Transverse colon (tissue), 4 donors: ENCODE results near the gene UBAC2. TPM values are rescaled to one million over a fixed set of nuclear protein-coding genes. Genes with fewer than 3 reads are reported as not detected.

Source experiments
- DNase-seq: peaks from one replicate; pipeline ENCODE4 v3.0.0-alpha.2; 2019
- H3K27ac ChIP-seq, 4 donors: fragments of 200-600 bp; sonication (generic); 2 replicates each; pipeline ENCODE4 v1.5.1; 2016 to 2018; ENCODE audit warnings: inconsistent platforms in 4 of 4
- H3K27me3 ChIP-seq: fragments of 200-600 bp; sonication (generic); 2 replicates; pipeline ENCODE4 v1.5.1; 2017; ENCODE audit warnings: inconsistent platforms
- H3K36me3 ChIP-seq, 4 donors: fragments of 200-600 bp; sonication (generic); 2 replicates each; pipeline ENCODE4 v1.5.1; 2017 to 2019; ENCODE audit warnings: inconsistent platforms in 4 of 4
- H3K4me1 ChIP-seq, 4 donors: fragments of 200-600 bp; sonication (generic); 2 replicates each; pipeline ENCODE4 v1.5.1; 2017 to 2020; ENCODE audit warnings: inconsistent platforms in 4 of 4
- H3K4me3 ChIP-seq, 4 donors: fragments of 200-600 bp; sonication (generic); 1 replicate in 1 of 4; 2 replicates in 3 of 4; pipeline versions ENCODE4 v1.5.1 to v1.6.1; 2017 to 2019; ENCODE audit warnings: inconsistent platforms in 4 of 4
- H3K9me3 ChIP-seq, 2 donors: fragments of 200-600 bp; sonication (generic); 2 replicates each; pipeline ENCODE4 v1.5.1; 2017 to 2019; ENCODE audit warnings: inconsistent platforms in 2 of 2
- CTCF ChIP-seq, 5 experiments: fragments of 200-600 bp in 3 of 5; fragments of 450-650 bp in 2 of 5; sonication (generic) in 3 of 5; IDR thresholded peaks; 1 replicate in 2 of 5; 2 replicates in 3 of 5; pipeline ENCODE4 v1.5.1; 2016 to 2017; ENCODE audit warnings: antibody characterized with exemption in 5 of 5, inconsistent platforms in 3 of 5, mild to moderate bottlenecking in 2 of 5, moderate library complexity in 1 of 5
- EP300 ChIP-seq: sonication (generic); formaldehyde crosslinking; IDR thresholded peaks from one replicate; pipeline ENCODE4 v1.6.1; 2017; ENCODE audit warnings: antibody characterized with exemption, low read depth
- POLR2A ChIP-seq: fragments of 450-650 bp; IDR thresholded peaks from one replicate; pipeline ENCODE4 v1.6.1; 2016; ENCODE audit warnings: antibody characterized with exemption, mild to moderate bottlenecking, moderate library complexity
- POLR2AphosphoS5 ChIP-seq, 3 donors: sonication (generic); formaldehyde crosslinking; IDR thresholded peaks; one replicate each; pipeline ENCODE4 v1.6.1; 2016; ENCODE audit warnings: antibody characterized with exemption in 3 of 3
- WGBS, 2 donors: methylation state at CpG; one replicate each; pipeline ENCODE4 v1.1.5; 2018; ENCODE audit warnings: low coverage in 1 of 2; 5-methylcytosine and 5-hydroxymethylcytosine counted together
- in situ Hi-C, 4 donors: fragments of 200-750 bp; cut with MboI; loops; one replicate each; pipeline versions ENCODE4 v1.15.0 to v1.15.1; 2017; ENCODE audit warnings: low sequenced_read_pairs in 3 of 4, low pct_ligation_motif_present in 1 of 4, low pct_unique_long_range_greater_than_20kb in 1 of 4
- intact Hi-C: fragments of 100-400 bp; cut with DNase I; formaldehyde crosslinking; loops from one replicate; pipeline ENCODE4 v1.15.1; 2023; ENCODE audit warnings: low total_unique reads
- total RNA-seq, 4 donors: library from RNA; depleted of rRNA; stranded (reverse); fragments of >200 nt; gene quantifications; one replicate each; pipeline ENCODE4 v1.1.0, GENCODE V29; 2016

Gene UBAC2
- total RNA-seq, 4 donors from 2014 or later = 34.4 to 77.3 (median 66.5) TPM

GRCh38 chr13:99294958-99295357 lies 94.3 kb downstream of the UBAC2 start:
- TF ChIP-seq POLR2AphosphoS5 (IDR thresholded peaks at IDR 0.05) (no peak), CTCF (IDR thresholded peaks at IDR 0.05) (no peak), EP300 (no peak), POLR2A (no peak)
- intact Hi-C loops (no loop called here), in situ Hi-C loops (no loop called here)
- H3K9me3 ChIP-seq = no peaks in the 10 kb centered on the region
- H3K4me1 ChIP-seq = peaks cover 0 to 45% (median 8%) of the 10 kb centered on the region in 4 donors
- no peaks in the 10 kb centered on the region for H3K27me3 ChIP-seq
- WGBS, 2 donors = 68 to 86% methylated on average over 5 to 7 of the region's 7 CpGs
- no peak for DNase-seq
- H3K4me3 ChIP-seq = no peak overlapping the region
- no peak overlapping the region for H3K27ac ChIP-seq
- no peaks in the 10 kb centered on the region for H3K36me3 ChIP-seq

GRCh38 chr13:99295488-99296252 lies 95.0 kb downstream of the UBAC2 start:
- H3K27me3 ChIP-seq = no peaks in the 10 kb centered on the region
- in situ Hi-C loops = no loop called here
- no peak for DNase-seq
- 81 to 95% methylated on average over 8 to 12 of the region's 12 CpGs for WGBS, 2 donors
- no peak for TF ChIP-seq CTCF (IDR thresholded peaks at IDR 0.05)
- peaks cover 0 to 45% (median 8%) of the 10 kb centered on the region in 4 donors for H3K4me1 ChIP-seq
- intact Hi-C loops = no loop called here
- no peaks in the 10 kb centered on the region for H3K36me3 ChIP-seq
- H3K4me3 ChIP-seq = no peak overlapping the region
- no peaks in the 10 kb centered on the region for H3K9me3 ChIP-seq
- peak overlapping the region in 3 of 4 donors; percentile 5 to 24 (median 20) for H3K27ac ChIP-seq

- intact Hi-C loops (no loop called here), in situ Hi-C loops (no loop called here)
- 55 to 81% methylated on average over 1 to 4 of the region's 4 CpGs for WGBS, 2 donors
- H3K4me1 ChIP-seq = peaks cover 0 to 49% (median 8%) of the 10 kb centered on the region in 4 donors
- H3K27ac ChIP-seq = peak overlapping the region; percentile 17 to 45 (median 30)
- TF ChIP-seq CTCF (IDR thresholded peaks at IDR 0.05) = no peak
- TF ChIP-seq POLR2AphosphoS5 (IDR thresholded peaks at IDR 0.05) = no peak
- TF ChIP-seq POLR2A = no peak
- no peak for TF ChIP-seq EP300
- no peak overlapping the region for H3K4me3 ChIP-seq
- H3K9me3 ChIP-seq = no peaks in the 10 kb centered on the region
- no peaks in the 10 kb centered on the region for H3K36me3 ChIP-seq
- H3K27me3 ChIP-seq = no peaks in the 10 kb centered on the region
- DNase-seq = no peak
Measured at GRCh38 chr13:99296398-99296797, 95.7 kb downstream of the UBAC2 start.

- no peaks in the 10 kb centered on the region for H3K9me3 ChIP-seq
- H3K4me1 ChIP-seq = peaks cover 0 to 49% (median 8%) of the 10 kb centered on the region in 4 donors
- in situ Hi-C loops = no loop called here
- H3K27ac ChIP-seq = peak overlapping the region; percentile 11 to 33 (median 22)
- H3K27me3 ChIP-seq = no peaks in the 10 kb centered on the region
- no peak for TF ChIP-seq CTCF (IDR thresholded peaks at IDR 0.05)
- TF ChIP-seq POLR2A = no peak
- no peak for TF ChIP-seq EP300
- no peak for TF ChIP-seq POLR2AphosphoS5 (IDR thresholded peaks at IDR 0.05)
- H3K36me3 ChIP-seq = no peaks in the 10 kb centered on the region
- DNase-seq = no peak
- no peak overlapping the region for H3K4me3 ChIP-seq
- intact Hi-C loops = no loop called here
Measured at GRCh38 chr13:99297331-99297730, 96.7 kb downstream of the UBAC2 start.
